GM12872 (cell line): ENCODE results near the gene CST7.

Experiments
- CTCF ChIP-seq: IDR thresholded peaks from 3 replicates; pipeline ENCODE4 v1.5.1; 2011; ENCODE audit warnings: low read depth, mild to moderate bottlenecking, low read length, moderate library complexity; ENCODE audit not compliant: insufficient read depth

The CST7 gene

GRCh38 chr20:24942679-24943078, 6.4 kb upstream of the CST7 start:
- no peak for TF ChIP-seq CTCF

GRCh38 chr20:24943196-24943595, 5.9 kb upstream of the CST7 start:
- TF ChIP-seq CTCF: no peak

GRCh38 chr20:24943731-24944130, 5.3 kb upstream of the CST7 start:
- no peak for TF ChIP-seq CTCF

GRCh38 chr20:24949756-24950127, 673 bp downstream of the CST7 start:
- no peak for TF ChIP-seq CTCF

- no peak for TF ChIP-seq CTCF
Measured at GRCh38 chr20:24950128-24950835, 1.2 kb downstream of the CST7 start.

GRCh38 chr20:24950836-24951525, 1.9 kb downstream of the CST7 start:
- no peak for TF ChIP-seq CTCF

- TF ChIP-seq CTCF: no peak
Measured at GRCh38 chr20:24951536-24952083, 2.5 kb downstream of the CST7 start.
